GM12875 (cell line): ENCODE results near the gene UVSSA.

Source experiments
- H3K4me3 ChIP-seq: one replicate; pipeline ENCODE4 v1.5.1; 2011; ENCODE audit warnings: low read depth, low read length, control low read depth
- CTCF ChIP-seq: IDR thresholded peaks from 2 replicates; pipeline ENCODE4 v1.5.1; 2011; ENCODE audit warnings: low read depth, mild to moderate bottlenecking, control low read depth, inconsistent platforms, low read length, moderate library complexity, borderline replicate concordance; ENCODE audit not compliant: insufficient read depth

The UVSSA gene

GRCh38 chr4:1310796-1311631 is 36.0 kb upstream of the UVSSA start:
- no peak overlapping the region for H3K4me3 ChIP-seq
- TF ChIP-seq CTCF: no peak

GRCh38 chr4:1312821-1313640 is 34.0 kb upstream of the UVSSA start:
- no peak overlapping the region for H3K4me3 ChIP-seq
- TF ChIP-seq CTCF: no peak

GRCh38 chr4:1315306-1315705 is 31.7 kb upstream of the UVSSA start:
- no peak for TF ChIP-seq CTCF
- no peak overlapping the region for H3K4me3 ChIP-seq

GRCh38 chr4:1315836-1316536 is 31.0 kb upstream of the UVSSA start:
- TF ChIP-seq CTCF: no peak
- no peak overlapping the region for H3K4me3 ChIP-seq

- no peak overlapping the region for H3K4me3 ChIP-seq
- no peak for TF ChIP-seq CTCF
Measured at GRCh38 chr4:1316537-1317168, 30.4 kb upstream of the UVSSA start.

- H3K4me3 ChIP-seq: no peak overlapping the region
- TF ChIP-seq CTCF: no peak
Measured at GRCh38 chr4:1317177-1318045, 29.6 kb upstream of the UVSSA start.
